ENCODE results near the gene PLIN3. TPM values are rescaled to one million over a fixed set of nuclear protein-coding genes. Genes with fewer than 3 reads are reported as not detected.

Gene PLIN3
- total and polyA plus RNA-seq, 9 of the 15 experiments (the other 6 are each of a cell fraction or from before 2014, with no cell fraction given): 7.5 to 75.6 (median 43.1) TPM

DNA sequence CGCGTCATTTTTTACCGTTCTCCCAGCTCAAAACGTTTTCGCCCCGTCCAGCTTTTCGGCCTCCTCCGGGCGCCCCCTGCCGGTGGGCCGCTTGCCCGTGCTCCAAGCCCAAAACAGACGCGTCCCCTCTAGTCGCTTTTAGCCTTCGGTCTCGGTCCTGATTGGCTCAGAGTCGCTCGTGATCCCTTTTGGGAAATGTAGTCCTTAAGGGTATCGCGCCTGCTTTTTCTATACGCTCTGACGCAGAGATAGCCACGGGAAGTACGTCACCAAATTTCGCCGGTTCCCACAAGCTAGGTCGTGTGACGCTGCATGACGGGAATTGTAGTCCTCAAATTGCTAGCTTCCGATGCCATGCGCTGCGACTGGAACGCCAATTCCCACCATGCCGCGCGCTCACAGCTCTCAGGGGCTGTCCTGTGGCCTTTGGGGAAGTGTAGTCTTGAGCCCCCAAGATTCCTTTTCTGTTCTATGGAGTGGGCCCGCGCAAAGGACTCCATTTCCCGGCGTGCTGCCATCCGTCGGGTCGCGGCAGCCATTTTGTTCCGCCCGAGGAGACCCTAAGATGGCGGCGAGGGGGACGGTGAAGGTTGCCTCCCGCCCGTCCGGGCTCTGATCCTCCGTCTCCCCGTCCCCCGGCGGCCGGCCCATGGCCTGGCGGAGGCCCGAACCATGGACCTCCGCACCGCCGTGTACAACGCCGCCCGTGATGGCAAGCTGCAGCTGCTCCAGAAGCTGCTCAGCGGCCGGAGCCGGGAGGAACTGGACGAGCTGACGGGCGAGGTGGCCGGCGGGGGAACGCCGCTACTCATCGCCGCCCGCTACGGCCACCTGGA, 76.1 kb downstream of the PLIN3 start, which contains the start of gene FEM1A (continued):
- peak; percentile 95 for TF ChIP-seq NR2C2 (CRISPR knock-in tag; IDR thresholded peaks at IDR 0.05)
- peak; percentile 99 for TF ChIP-seq NR2C2 (tag; IDR thresholded peaks at IDR 0.05)
- no peak for TF ChIP-seq PPARD (CRISPR knock-in tag; IDR thresholded peaks at IDR 0.05)
- TF ChIP-seq EP400 (IDR thresholded peaks at IDR 0.05): peak; percentile 88
- no peak for TF ChIP-seq HEY1 (CRISPR knock-in tag; IDR thresholded peaks at IDR 0.05; ENCODE audit: borderline replicate concordance)
- TF ChIP-seq, protein P1, sequence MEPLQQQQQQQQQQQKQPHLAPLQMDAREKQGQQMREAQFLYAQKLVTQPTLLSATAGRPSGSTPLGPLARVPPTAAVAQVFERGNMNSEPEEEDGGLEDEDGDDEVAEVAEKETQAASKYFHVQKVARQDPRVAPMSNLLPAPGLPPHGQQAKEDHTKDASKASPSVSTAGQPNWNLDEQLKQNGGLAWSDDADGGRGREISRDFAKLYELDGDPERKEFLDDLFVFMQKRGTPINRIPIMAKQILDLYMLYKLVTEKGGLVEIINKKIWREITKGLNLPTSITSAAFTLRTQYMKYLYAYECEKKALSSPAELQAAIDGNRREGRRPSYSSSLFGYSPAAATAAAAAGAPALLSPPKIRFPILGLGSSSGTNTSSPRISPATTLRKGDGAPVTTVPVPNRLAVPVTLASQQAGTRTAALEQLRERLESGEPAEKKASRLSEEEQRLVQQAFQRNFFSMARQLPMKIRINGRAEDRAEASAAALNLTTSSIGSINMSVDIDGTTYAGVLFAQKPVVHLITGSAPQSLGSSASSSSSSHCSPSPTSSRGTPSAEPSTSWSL (CRISPR knock-in tag; IDR thresholded peaks at IDR 0.05; ENCODE audit: borderline replicate concordance): no peak
- peak; percentile 95 for TF ChIP-seq SMAD3 (CRISPR knock-in tag; conservative IDR thresholded peaks at IDR 0.05)
- peak; percentile 43 for TF ChIP-seq SMAD1 (IDR thresholded peaks at IDR 0.05; ENCODE audit: low read depth, low read length, partially characterized antibody)
- peak; percentile 96 for TF ChIP-seq HDAC8 (tag; IDR thresholded peaks at IDR 0.05)
- peak; percentile 98 for TF ChIP-seq DMBX1 (CRISPR knock-in tag; IDR thresholded peaks at IDR 0.05; ENCODE audit: borderline replicate concordance)
- peak; percentile 98 for TF ChIP-seq BACH1 (tag; IDR thresholded peaks at IDR 0.05)
- TF ChIP-seq ETS2 (tag; IDR thresholded peaks at IDR 0.05; ENCODE audit: borderline replicate concordance, poor library complexity, severe bottlenecking): no peak
- TF ChIP-seq ZZZ3 (IDR thresholded peaks at IDR 0.05): no peak
- TF ChIP-seq NFXL1 (CRISPR knock-in tag; IDR thresholded peaks at IDR 0.05): peak; percentile 84; the same call in 1 of the 2 replicates
- TF ChIP-seq, protein P2, sequence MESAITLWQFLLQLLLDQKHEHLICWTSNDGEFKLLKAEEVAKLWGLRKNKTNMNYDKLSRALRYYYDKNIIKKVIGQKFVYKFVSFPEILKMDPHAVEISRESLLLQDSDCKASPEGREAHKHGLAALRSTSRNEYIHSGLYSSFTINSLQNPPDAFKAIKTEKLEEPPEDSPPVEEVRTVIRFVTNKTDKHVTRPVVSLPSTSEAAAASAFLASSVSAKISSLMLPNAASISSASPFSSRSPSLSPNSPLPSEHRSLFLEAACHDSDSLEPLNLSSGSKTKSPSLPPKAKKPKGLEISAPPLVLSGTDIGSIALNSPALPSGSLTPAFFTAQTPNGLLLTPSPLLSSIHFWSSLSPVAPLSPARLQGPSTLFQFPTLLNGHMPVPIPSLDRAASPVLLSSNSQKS (CRISPR knock-in tag; IDR thresholded peaks at IDR 0.05): no peak; the same call in 1 of the 2 replicates
- TF ChIP-seq, protein P3, sequence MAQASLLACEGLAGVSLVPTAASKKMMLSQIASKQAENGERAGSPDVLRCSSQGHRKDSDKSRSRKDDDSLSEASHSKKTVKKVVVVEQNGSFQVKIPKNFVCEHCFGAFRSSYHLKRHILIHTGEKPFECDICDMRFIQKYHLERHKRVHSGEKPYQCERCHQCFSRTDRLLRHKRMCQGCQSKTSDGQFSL (CRISPR knock-in tag; IDR thresholded peaks at IDR 0.05): 0 out of 2 replicates have a peak, but pooled peaks have one; percentile 16
- TF ChIP-seq, protein P3 (tag; IDR thresholded peaks at IDR 0.05): no peak
- TF ChIP-seq MTA2 (IDR thresholded peaks at IDR 0.05; ENCODE audit: low read depth): no peak
- no peak for TF ChIP-seq KAT2B (IDR thresholded peaks at IDR 0.05; ENCODE audit: low read depth, low read length)
- TF ChIP-seq RBM17 (IDR thresholded peaks at IDR 0.05; ENCODE audit: borderline replicate concordance, low read depth, low read length): no peak
- TF ChIP-seq, protein P4, sequence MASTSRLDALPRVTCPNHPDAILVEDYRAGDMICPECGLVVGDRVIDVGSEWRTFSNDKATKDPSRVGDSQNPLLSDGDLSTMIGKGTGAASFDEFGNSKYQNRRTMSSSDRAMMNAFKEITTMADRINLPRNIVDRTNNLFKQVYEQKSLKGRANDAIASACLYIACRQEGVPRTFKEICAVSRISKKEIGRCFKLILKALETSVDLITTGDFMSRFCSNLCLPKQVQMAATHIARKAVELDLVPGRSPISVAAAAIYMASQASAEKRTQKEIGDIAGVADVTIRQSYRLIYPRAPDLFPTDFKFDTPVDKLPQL (IDR thresholded peaks at IDR 0.05; ENCODE audit: extremely low read depth, insufficient read length): no peak
- TF ChIP-seq ETV6 (IDR thresholded peaks at IDR 0.05; ENCODE audit: borderline replicate concordance in 1 of 2, low read depth in 2 of 2, low read length in 1 of 2): no peak
- no peak for TF ChIP-seq ETV6 (CRISPR knock-in tag; IDR thresholded peaks at IDR 0.05; ENCODE audit: borderline replicate concordance)
- TF ChIP-seq CHCHD3 (CRISPR knock-in tag; IDR thresholded peaks at IDR 0.05): no peak

Measured in K562 (cell line).